CD1c-positive myeloid dendritic cell (primary cell): ENCODE data around the gene INTS6.

Source experiments
- DNase-seq: peaks from one replicate; pipeline ENCODE4 v3.0.0-alpha.2; 2016; ENCODE audit errors: extremely low spot score

The INTS6 gene

DNA sequence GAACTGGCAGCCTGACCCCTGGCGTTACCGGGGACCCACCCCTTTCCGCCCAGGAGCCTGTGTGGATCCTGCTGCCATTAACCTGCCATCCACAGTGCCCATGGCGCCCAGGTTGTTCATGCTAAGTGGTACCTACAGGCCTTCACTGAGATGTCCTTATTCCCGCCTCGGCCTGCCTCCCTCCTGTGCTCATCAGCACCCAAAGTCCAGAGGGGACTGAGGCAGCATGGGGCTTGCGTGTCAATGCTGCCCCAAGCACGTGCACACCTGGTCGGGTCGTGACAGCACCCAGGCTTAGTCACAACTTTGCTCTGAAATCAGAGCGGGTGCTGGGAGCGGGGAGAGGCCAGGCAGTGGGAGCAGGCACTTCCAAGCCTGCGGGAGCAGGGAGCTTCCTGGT, 3.7 kb upstream of the INTS6 start:
- no peak for DNase-seq

DNA sequence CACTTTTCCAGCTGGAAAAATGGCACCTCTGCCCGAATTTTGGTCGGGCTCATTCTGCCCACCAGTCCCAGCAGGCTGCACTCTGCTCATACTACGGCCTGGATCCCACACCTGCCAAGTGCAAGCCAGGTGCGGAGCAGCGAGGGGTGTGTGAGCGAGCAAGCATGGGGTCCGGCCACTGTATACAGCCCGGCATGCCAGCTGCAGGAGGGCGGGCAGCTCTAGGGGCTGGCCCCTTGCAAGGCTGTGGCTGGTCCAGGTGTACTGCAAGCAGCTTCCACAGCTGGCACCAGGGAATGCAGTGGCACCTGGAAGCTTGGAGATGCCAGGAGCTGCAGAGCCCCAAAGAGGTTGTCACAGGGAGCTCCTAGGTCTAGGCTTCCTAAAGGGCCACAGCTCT, 2.7 kb upstream of the INTS6 start:
- DNase-seq: no peak

DNA sequence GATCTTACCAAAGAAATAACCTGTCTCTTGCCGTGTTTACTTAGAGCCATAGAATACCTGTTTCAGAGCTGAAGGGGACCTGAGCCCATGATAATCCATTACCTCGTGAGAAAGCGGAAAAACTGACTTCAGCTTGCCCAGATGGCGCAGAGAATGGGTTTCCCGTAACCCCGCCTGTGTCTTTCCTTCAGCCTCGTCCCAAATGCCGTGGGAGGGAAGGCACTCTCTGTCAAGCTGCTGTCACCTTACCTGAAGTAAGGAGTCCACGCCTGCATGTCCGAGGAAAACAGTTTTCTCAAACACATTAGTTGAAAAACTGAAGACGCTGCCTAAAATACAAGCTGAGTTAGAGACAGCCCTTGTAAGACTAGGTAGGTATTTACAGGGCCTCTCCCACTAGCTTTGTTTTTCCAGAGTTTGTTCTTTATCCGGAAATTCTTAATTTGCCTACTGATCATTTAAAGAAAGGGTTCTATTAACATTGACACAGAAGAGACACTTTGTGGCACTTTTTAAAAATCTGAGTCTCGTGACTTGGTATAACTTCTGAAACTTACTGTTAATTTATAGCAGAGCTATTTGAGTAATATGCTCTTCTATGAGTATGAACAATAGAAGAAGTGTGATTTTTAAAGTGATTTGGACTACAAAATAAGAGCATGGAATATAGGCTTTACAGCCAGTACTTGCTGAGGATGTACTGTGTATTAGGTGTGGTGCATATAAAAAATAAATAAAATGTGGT, 1.3 kb upstream of the INTS6 start:
- no peak for DNase-seq

DNA sequence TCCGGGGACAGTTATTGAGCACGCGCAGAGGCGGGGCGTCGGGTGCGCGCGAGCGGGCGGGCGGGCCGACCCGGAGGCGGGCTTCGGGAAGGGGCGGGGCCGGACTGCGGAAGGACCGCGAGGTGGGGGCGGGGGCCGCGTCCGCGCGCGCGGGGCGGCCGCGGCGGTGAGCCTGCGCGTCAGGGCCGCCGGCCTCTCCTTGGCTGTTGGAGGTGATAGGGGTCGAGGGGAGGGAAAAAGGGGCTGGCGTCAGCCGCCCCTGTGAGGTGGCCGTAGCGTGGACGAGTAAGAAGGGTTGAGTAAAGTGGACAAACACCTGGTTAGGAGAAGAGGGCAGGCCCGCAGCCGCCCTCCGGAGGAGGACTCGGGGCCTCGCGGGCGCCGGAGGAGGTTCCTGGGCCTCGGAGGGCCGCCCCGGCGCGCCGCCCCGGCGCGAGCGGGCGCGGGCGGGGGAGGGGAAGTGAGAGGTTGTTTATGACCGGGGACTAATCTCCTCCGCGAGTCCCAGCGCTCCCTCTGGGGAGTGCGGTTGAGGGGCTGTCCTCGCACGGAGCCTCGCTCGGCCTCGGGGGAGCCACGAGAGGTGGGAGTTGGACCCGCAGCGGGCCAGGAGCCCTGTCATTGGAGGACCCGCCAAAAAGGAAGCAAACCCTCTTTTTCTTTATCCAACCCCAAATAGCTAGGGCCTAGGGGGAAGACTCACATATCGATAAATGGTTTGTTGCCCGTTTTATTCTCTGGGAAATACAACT, 547 bp upstream of the INTS6 start:
- DNase-seq: peak; percentile 88

DNA sequence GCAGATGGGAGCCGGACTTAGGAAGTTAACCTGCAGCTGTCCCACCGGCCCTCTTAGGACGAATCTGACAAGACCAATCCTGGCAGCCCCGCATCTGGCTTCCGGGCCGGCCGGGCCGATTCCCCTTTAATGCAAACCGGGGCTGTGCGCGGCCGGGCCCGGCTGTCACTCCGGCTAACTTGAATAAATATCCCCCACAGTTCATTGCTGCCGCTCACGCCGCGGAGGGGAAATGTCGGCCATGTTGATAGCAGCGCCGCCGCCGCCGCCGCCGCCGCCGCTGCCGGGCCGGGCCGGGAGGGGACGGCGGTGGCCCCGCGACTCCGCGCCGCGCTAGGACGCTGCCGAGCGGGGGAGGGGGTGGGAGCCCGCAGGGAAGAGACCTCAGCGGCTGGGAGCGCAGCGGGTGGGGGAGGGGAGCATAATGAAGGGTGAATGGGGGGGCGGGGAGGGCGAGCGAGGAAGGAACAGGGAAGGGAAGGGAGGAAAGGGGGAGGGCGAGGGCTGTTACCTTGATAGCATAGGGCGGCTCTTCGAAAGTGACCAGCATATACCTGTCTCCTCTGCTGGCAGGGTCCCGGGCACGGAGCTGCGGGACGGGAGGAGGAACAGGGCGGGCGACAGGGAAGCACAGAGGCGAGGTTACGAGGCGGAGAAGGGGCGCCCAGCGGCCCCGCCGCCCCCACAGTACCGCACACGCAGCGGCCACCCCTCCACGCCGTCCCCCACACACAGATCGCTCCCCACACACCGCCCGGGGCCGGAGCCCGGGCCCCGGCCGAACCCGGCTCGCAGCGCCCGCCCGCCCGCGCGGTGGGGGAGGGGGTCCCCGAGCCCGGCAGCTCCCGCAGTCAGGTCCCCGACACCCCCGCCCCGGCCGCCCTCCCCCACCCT, 1.1 kb downstream of the INTS6 start:
- peak; percentile 87 for DNase-seq

DNA sequence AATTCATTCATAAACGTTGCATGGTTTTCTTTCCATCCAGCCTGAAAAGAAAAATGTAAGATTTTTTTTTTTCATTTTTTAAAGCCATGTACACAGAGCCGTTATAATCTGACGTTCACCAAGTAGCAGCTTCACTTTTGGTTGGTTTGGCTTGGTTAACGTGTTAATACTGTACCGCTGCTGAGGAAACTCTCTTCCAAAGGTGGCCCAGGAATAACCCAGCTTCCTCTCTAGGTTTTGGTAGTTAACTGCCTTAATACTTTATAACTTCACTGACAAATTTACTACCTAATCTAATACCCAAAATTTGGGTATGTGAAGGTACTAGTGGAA, 1.7 kb downstream of the INTS6 start:
- no peak for DNase-seq

DNA sequence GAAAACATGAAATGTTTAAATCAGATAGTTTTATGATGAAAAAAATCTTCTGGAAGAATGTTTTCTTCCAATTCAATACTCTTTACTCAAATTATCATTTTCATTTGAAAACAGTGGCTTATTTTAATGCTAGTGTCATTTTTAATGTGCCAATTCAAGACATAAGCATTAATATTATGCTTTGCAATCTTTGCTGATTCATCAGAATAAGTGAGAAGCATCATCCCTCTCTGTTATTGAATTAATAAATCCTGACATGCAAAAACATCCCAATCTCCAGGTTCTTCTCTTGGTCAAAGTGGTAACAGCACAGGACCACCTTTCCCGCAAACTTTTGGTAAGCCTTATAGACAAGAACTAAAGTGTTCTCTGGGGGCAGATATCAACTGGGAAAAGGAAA, 3.8 kb downstream of the INTS6 start:
- DNase-seq: no peak

DNA sequence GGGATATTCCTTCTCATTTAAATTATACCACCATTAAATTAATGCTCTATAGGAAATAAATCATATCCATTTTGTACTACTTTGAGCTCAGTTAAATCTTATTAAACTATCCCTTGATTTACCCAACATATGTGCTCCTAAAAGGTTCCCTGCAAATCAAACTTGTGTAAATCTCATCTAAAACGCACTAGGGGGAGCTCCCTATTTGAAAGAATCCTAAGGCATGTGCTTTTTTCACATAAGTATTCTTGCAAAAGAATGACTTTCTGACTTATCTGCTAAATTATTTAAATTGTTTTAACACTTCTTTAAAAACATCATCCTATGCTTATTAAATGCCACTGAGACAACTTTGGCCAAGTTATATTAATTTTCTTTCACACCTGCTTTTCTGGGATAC, 7.9 kb downstream of the INTS6 start:
- DNase-seq: peak; percentile 30

DNA sequence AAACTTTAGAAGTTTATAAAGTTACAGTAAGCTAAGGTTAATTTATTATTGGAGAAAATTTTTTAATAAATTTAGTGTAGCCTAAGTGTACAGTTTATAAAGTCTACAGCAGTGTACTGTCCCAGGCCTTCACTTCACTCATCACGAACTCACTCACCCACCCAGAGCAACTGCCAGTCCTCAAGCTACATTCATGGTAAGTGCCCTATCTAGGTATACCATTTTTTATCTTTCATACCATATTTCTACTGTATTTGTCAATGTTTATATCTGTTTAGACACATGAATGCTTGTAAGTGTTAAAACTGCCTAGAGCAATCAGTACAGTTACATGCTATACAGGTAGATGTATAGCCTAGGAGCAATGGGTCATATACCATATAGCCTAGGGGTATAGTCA, 12.5 kb downstream of the INTS6 start:
- no peak for DNase-seq

DNA sequence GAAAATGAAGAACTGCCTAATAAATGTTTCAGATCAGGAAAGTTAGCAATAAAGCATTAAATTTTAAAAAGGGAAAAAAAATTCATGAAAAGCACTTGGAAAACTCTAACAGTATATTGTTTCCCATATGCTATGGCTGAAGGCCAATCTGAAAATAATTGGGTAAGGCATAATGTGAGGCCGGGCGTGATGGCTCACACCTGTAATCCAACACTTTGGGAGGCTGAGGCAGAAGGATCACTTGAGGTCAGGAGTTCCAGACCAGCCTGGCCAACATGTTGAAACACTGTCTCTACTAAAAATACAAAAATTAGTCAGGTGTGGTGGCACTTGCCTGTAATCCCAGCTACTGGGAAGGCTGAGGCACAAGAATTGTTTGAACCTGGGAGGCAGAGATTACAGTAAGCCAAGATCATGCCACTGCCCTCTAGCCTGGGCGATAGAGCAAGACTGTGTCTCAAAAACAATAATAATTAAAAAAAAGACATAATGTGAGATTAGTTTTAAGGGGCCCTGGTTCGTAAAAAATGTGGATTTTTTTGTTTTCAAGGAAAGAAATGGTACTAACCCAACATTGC, 15.2 kb downstream of the INTS6 start:
- no peak for DNase-seq

DNA sequence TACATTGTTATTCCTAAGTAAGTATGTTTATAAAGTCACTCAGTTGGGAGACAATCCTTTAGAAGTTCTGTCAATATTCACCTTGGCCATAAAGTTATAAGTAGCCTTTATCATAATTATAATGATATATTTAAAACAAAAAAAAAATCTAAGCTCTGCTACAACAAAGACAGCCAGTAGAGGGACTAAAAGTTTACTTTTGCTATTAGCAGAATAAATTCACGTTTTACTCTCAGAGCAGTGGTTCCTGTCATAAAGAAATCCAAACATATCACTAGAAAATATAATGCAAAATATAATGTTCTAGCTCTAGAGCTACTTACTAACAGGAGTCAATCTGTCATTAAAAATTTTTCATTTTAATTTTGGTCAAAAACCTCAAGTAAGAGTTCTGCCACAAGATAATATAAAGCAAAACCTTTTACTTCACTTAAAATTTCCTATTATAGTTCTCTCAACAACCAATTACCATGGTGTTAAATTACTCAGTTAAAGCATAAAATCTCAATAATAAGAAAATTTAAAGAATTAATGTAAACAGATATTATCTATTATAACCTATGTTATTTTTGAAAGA, 17.7 kb downstream of the INTS6 start:
- DNase-seq: peak; percentile 59

DNA sequence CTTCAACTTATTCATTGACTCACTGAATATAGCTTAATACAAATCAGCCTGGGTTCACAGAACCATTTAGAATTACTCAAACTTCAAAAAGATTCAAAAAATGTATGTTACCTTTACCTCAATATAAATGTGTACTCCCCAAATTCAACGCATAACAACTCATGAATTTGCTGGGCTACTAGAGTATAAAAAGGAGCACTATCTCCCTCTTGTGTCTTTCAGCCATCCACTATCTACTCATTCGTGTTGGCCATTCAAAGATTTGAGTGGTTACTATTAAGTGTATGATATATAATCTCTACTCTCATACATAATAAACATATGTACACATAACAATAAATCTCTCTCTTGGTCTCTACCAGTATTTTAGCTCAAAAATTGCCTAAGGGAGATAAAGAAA, 20.3 kb downstream of the INTS6 start:
- no peak for DNase-seq

DNA sequence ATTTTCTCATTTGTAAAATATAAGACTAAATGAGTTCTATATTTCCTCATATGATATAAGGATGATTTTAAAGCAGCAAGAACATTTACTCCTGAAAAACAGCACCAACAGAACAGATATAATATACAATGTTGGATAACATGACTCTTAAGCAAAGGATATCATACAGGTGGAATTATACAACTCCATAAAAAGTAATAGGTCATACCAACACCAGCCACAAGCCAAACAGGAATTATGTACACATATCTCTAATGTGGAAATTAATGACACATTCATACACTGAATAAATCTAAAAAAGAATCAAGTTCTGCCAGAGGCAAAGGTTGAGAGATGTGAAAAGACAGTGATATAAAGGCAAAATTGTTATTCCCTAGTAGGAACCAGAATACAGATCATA, 25.9 kb downstream of the INTS6 start:
- no peak for DNase-seq

DNA sequence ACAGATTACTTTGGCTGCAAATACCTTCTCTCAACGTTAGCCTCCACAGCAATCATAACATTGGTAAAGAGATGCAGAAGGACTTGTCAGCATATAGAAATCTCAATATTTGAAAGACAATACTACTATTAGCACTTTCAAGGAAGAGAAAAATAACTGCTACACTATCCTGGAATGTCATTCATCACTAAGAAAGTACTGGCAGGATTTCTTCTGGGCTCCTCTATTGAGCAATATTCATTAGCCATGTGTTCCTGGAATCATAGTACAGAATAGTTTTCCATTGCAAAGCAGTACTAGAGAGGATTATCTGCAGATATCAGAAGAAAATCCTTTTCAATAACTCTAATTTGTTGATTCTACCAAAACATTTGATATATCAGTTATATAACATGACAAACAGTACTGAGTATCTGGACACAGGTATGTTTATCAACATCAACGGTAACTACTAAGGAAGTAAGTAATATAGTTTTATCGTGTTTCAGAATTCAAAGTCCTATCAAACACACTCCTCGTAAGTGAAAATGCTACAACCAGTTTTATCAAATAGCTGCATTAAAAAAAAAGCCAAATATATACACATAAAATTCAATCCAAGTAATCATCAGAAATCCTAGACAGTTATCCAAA, 27.3 kb downstream of the INTS6 start:
- DNase-seq: no peak

DNA sequence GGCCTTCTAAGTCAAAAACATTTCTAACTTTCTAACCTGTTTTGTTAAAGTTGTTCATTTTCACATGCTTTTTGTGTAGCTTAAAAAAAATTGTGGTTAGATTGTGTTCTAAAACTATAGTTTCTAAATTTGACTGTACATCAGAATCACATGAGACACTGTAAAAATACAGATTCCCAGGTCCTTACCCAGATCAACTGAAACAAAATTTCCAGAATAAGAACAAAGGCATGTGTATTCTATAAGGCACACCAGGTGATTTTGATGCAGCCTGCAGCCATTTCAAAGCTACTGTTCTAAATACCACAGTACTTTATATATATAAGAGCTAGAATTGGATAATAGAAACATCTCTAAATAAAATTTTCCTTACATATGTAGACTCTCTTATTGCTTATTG, 29.1 kb downstream of the INTS6 start:
- DNase-seq: no peak

DNA sequence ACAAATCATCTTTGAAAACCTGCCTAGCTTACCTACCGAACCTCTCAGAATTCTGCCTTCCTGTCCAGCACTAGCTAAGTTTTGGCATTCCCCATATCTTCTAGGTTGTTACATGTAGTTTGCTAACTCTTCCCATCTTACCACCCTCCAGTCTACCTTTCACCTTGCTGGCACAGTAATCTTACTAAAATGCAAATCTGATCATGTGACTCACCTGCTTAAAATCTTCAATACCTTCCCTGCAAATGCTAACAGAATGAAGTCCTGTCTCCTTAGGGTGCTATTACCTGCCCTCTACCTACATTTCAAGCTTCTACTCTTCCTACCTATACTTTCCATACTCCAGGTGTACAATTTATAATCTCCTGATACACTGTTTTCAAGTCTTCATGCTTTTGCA, 30.4 kb downstream of the INTS6 start:
- no peak for DNase-seq

DNA sequence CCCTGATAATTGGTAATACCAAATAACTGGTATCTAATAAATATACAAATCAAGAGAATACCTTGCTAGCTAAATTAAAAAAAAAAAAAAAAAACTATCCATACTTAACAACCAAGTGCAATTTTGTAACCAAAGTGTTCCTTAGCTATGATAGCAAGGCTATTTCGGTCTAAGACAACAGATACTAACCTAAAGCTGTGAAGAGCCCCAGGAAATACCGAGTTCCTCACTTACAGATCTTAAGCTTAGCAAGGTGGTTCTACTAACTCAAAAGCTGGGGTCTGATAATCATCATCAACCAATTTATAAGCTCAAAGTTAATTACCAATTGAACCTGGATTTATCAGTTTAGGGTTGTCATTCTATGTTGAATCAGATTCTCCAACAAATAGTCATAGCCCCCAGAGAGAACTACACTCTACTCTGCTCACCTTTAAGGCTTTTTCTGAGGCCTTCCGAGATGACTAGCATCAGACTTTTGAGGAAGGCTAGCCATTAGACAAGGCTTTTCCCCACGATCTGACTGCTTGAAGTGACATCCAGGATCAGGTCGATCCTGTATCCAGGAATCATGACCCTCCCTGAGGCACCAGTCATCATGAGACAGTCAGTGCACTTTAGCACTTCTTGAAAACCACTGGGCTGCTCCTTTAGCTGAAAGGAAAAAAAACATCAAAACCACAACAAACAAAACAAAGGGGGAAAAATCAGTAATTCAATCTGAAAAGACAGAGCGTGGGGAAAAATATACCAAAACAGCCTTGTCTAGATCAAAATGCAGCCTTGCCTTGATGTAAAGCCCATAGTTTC, 31.9 kb downstream of the INTS6 start:
- DNase-seq: no peak

DNA sequence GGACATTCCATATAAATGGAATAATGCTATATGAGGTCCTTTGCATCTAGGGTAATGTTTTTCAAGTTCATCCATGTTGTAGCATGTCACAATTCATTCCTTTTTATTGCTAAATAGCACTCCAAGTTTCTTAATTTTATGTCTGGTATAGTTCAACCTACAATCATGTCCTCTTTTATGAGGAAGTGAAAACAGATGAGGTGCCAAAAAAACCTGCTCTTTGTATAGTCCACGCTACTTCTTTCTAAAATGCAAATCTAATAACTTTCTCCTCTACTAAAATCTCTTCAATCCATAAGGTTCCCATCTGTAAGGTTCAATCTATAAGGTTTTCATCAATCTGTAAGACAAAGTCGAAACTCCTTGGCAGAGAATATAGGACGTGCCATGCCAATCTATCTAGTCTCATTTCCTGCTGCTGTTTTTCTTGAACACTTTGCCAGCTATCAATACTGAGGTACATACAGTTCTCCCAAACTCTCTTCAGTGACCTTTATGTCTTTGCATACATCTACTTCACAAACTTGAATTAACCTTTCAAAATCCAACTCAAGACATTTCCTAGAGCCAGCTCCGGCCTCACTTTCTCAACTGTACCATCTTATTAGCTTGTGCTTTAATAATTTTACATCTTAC, 33.7 kb downstream of the INTS6 start:
- DNase-seq: peak; percentile 65

DNA sequence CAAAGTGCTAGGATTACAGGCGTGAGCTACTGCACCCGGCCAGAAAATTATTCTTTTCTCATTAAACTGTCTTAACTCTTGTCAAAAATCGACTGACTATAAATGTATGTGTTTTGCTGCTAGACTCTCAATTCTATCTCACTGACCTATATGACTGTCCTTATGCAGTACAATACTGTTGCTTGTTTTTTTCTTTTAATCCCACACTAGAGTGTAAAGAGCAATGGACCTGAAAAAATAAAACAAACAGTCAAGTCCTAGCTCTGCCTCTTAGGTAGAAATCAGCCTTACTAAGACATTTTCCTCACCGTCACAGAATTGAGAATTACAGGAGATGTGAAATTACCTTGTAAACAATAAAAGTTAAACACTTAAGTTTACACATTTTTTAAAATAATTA, 35.1 kb downstream of the INTS6 start:
- no peak for DNase-seq

DNA sequence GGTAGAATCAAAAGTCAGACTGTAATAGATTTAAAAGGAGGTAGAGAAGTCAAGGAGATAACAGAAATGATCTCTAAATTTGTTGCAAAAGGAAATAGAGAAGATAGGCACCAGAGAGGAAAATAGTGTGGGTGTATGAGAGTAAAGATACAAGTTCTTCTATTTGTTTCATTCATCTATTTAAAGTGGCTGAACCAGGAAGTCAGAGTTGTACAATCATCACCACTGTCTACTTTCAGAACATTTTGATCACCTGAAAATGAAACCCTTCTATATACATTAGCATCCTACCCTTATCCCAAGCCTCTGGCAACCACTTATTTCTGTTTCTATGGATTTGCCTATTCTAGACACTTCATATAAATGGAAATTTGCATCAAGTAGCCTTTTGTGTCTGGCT, 36.7 kb downstream of the INTS6 start:
- no peak for DNase-seq
